Measurements from ENCODE around the gene SMOC2.
"Not testable (repeated sequence)": the region's sequence is repeated elsewhere in the genome, so short reads cannot be mapped to it uniquely, and the experiment has no call there.

DNA sequence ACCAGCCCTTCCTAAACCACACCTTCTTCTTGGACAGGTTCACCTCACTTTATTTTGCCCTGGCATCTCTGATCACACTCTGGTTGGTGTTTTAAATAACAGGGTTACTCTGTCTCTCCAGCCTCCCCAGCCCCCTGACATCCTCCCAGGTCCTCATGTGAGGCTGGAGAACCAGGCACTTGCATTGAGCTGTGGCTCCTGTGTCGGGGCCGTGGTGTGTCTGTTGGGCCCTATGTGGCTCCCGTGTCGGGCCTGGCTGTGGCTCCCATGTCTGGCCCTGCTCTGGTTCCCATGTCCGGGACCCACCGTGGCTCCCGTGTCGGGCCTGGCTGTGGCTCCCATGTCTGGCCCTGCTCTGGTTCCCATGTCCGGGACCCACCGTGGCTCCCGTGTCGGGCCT is 170.0 kb downstream of the SMOC2 start:
- TF ChIP-seq CTCF (optimal IDR thresholded peaks at IDR 0.05 in 1 of 3, IDR thresholded peaks at IDR 0.05 in 1 of 3, conservative IDR thresholded peaks at IDR 0.05 in 1 of 3; ENCODE audit: extremely low read depth in 1 of 3, insufficient read depth in 2 of 3, low read length in 3 of 3); EZH2 (IDR thresholded peaks at IDR 0.05; ENCODE audit: low read length): not testable (repeated sequence)
